K562 (cell line): ENCODE data around the gene DAPK3. TPM values are rescaled to one million over a fixed set of nuclear protein-coding genes. Genes with fewer than 3 reads are reported as not detected.

ENCODE experiments used
- FOXP1 ChIP-seq: sonication (generic); formaldehyde crosslinking; IDR thresholded peaks from 2 replicates; pipeline ENCODE4 v1.8.0; 2022; ENCODE audit warnings: mild to moderate bottlenecking, missing genetic modification reagents
- HNRNPLL ChIP-seq: fragments of 200-400 bp; formaldehyde crosslinking; IDR thresholded peaks from 2 replicates; pipeline ENCODE4 v1.6.1; 2017; ENCODE audit warnings: low read length, low read depth, mild to moderate bottlenecking; ENCODE audit not compliant: poor library complexity, severe bottlenecking
- MAFG ChIP-seq: fragments of 450-650 bp; conservative IDR thresholded peaks from 2 replicates; pipeline ENCODE4 v1.6.1; 2016; ENCODE audit warnings: missing genetic modification characterization, missing compliant biosample characterization
- NCOA2 ChIP-seq, 2 experiments: fragments of 450-650 bp; IDR thresholded peaks; 2 replicates each; pipeline ENCODE4 v1.6.1; 2018; ENCODE audit warnings: mild to moderate bottlenecking in 2 of 2, moderate library complexity in 1 of 2; ENCODE audit not compliant: partially characterized antibody in 2 of 2
- NFIC ChIP-seq: fragments of 450-650 bp; IDR thresholded peaks from 2 replicates; pipeline ENCODE4 v1.6.1; 2017; ENCODE audit warnings: mild to moderate bottlenecking, inconsistent platforms
- NFXL1 ChIP-seq: fragments of 450-650 bp; formaldehyde crosslinking; IDR thresholded peaks from 2 replicates; pipeline ENCODE4 v1.4.0; 2021; ENCODE audit warnings: mild to moderate bottlenecking
- POLR2H ChIP-seq: IDR thresholded peaks from 2 replicates; pipeline ENCODE4 v1.6.1; 2016; ENCODE audit warnings: missing genetic modification characterization, low read depth, mild to moderate bottlenecking, control low read depth, missing compliant biosample characterization, moderate library complexity
- RBM39 ChIP-seq: fragments of 200-400 bp; formaldehyde crosslinking; optimal IDR thresholded peaks from 2 replicates; pipeline ENCODE3; 2018; ENCODE audit warnings: low read depth, low read length
- STAT5A ChIP-seq: IDR thresholded peaks from 2 replicates; pipeline ENCODE4 v1.6.1; 2012; ENCODE audit warnings: low read length, inconsistent platforms, borderline replicate concordance
- TBP ChIP-seq: optimal IDR thresholded peaks from 2 replicates; pipeline ENCODE3; 2011; ENCODE audit warnings: low read depth, low read length, improper control_type of control experiment
- USF2 ChIP-seq: sonication (generic); formaldehyde crosslinking; IDR thresholded peaks from 2 replicates; pipeline ENCODE4 v1.5.0; 2020; ENCODE audit warnings: missing genetic modification reagents
- ZNF277 ChIP-seq: fragments of 250-450 bp; sonication (Bioruptor Pico); IDR thresholded peaks from 2 replicates; pipeline ENCODE4 v1.8.0; 2022; ENCODE audit warnings: inconsistent platforms, mild to moderate bottlenecking, moderate library complexity, borderline replicate concordance
- polyA plus RNA-seq, 8 experiments: library from polyadenylated mRNA; depleted of rRNA in 4 of 8; stranded (reverse) in 5 of 8; unstranded in 3 of 8; fragments of >200 nt; fragmentation: Nextera tagmentation in 2 of 8; fragmentation: Illumina TruSeq in 1 of 8; extraction: Ambion mirVana in 2 of 8; extraction: Trizol in 1 of 8; gene quantifications; 2 replicates each; pipeline versions ENCODE4 v1.2.1 to v1.2.3, GENCODE V29; 2011 to 2014; ENCODE audit warnings: inconsistent platforms in 1 of 8, missing spikeins in 1 of 8
- total RNA-seq, 7 experiments: library from RNA; depleted of rRNA in 6 of 7; stranded (reverse); fragments of >200 nt in 6 of 7; fragmentation: Illumina TruSeq in 2 of 7; extraction: Trizol in 2 of 7; gene quantifications; 2 replicates each; pipeline versions ENCODE4 v1.2.1 to v1.2.3, GENCODE V29; 2011 to 2021; ENCODE audit warnings: low replicate concordance in 1 of 7
- TF ChIP-seq, protein P1 (sequence below): sonication (generic); formaldehyde crosslinking; IDR thresholded peaks from 2 replicates; pipeline ENCODE4 v1.4.0; 2020; ENCODE audit warnings: mild to moderate bottlenecking, missing genetic modification reagents
- TF ChIP-seq, protein P2 (sequence below), 2 experiments: fragments of 450-650 bp; IDR thresholded peaks; 2 replicates each; pipeline ENCODE4 v1.6.1; 2016
- TF ChIP-seq, protein P3 (sequence below): fragments of 200-800 bp; sonication (Bioruptor generic); IDR thresholded peaks from 2 replicates; pipeline ENCODE4 v1.6.1; 2017; ENCODE audit warnings: missing genetic modification characterization, missing compliant biosample characterization

Gene DAPK3
- total and polyA plus RNA-seq, 9 of the 15 experiments (the other 6 are each of a cell fraction or from before 2014, with no cell fraction given) = 0.14 to 63.4 (median 25.0) TPM

- TF ChIP-seq ZNF277 (CRISPR knock-in tag) (no peak), FOXP1 (CRISPR knock-in tag) (peak; percentile 93; the same call in 1 of the 2 replicates), POLR2H (tag) (peak; percentile 98), HNRNPLL (peak; percentile 73), STAT5A (peak; percentile 17; the same call in 1 of the 2 replicates), NCOA2 (IDR thresholded peaks at IDR 0.05; ENCODE audit: partially characterized antibody in 2 of 2) (no peak), TBP (no peak), NFIC (peak; percentile 81), MAFG (tag) (0 out of 2 replicates have a peak, but pooled peaks have one; percentile 4), USF2 (CRISPR knock-in tag) (peak; percentile 98), NFXL1 (CRISPR knock-in tag) (no peak), RBM39 (peak; percentile 55)
- TF ChIP-seq, protein P1, sequence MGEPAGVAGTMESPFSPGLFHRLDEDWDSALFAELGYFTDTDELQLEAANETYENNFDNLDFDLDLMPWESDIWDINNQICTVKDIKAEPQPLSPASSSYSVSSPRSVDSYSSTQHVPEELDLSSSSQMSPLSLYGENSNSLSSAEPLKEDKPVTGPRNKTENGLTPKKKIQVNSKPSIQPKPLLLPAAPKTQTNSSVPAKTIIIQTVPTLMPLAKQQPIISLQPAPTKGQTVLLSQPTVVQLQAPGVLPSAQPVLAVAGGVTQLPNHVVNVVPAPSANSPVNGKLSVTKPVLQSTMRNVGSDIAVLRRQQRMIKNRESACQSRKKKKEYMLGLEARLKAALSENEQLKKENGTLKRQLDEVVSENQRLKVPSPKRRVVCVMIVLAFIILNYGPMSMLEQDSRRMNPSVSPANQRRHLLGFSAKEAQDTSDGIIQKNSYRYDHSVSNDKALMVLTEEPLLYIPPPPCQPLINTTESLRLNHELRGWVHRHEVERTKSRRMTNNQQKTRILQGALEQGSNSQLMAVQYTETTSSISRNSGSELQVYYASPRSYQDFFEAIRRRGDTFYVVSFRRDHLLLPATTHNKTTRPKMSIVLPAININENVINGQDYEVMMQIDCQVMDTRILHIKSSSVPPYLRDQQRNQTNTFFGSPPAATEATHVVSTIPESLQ (CRISPR knock-in tag) = 0 out of 2 replicates have a peak, but pooled peaks have one; percentile 72
- TF ChIP-seq, protein P2, sequence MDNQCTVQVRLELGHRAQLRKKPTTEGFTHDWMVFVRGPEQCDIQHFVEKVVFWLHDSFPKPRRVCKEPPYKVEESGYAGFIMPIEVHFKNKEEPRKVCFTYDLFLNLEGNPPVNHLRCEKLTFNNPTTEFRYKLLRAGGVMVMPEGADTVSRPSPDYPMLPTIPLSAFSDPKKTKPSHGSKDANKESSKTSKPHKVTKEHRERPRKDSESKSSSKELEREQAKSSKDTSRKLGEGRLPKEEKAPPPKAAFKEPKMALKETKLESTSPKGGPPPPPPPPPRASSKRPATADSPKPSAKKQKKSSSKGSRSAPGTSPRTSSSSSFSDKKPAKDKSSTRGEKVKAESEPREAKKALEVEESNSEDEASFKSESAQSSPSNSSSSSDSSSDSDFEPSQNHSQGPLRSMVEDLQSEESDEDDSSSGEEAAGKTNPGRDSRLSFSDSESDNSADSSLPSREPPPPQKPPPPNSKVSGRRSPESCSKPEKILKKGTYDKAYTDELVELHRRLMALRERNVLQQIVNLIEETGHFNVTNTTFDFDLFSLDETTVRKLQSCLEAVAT (IDR thresholded peaks at IDR 0.05) = peak in 1 of 2 experiments; percentile 17; a peak in 1 of 4 replicates
- TF ChIP-seq, protein P3, sequence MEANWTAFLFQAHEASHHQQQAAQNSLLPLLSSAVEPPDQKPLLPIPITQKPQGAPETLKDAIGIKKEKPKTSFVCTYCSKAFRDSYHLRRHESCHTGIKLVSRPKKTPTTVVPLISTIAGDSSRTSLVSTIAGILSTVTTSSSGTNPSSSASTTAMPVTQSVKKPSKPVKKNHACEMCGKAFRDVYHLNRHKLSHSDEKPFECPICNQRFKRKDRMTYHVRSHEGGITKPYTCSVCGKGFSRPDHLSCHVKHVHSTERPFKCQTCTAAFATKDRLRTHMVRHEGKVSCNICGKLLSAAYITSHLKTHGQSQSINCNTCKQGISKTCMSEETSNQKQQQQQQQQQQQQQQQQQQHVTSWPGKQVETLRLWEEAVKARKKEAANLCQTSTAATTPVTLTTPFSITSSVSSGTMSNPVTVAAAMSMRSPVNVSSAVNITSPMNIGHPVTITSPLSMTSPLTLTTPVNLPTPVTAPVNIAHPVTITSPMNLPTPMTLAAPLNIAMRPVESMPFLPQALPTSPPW = peak; percentile 93
Observed at GRCh38 chr19:3984908-3985642, 14.2 kb upstream of the DAPK3 start, which contains the start of gene EEF2 (continued).
